DND-41 (cell line): ENCODE measurements around the gene CD300C.
"Not testable (repeated sequence)": the region's sequence is repeated elsewhere in the genome, so short reads cannot be mapped to it uniquely, and the experiment has no call there.

Experiments
- ATAC-seq: fragments of 200-7000 bp; cut with Tn5 transposase; 3 replicates; pipeline ENCODE4 v1.9.1; 2021; ENCODE audit warnings: low read depth; ENCODE audit not compliant: insufficient read depth
- DNase-seq: peaks from one replicate; pipeline ENCODE4 v3.0.0-alpha.2; 2020
- H2AFZ ChIP-seq: 2 replicates; pipeline ENCODE4 v1.6.0; 2012; ENCODE audit warnings: low read depth, low read length
- H3K27ac ChIP-seq: 2 replicates; pipeline ENCODE4 v1.5.1; 2012; ENCODE audit warnings: low read length, inconsistent platforms
- H3K27me3 ChIP-seq: fragments of 200-600 bp; sonication (generic); 2 replicates; pipeline ENCODE4 v1.6.0; 2012; ENCODE audit warnings: low read length, mild to moderate bottlenecking, inconsistent platforms; ENCODE audit not compliant: insufficient read depth, poor library complexity
- H3K36me3 ChIP-seq: 2 replicates; pipeline ENCODE4 v1.5.1; 2012; ENCODE audit warnings: low read length, inconsistent platforms; ENCODE audit not compliant: insufficient read depth
- H3K4me1 ChIP-seq: 2 replicates; pipeline ENCODE4 v1.5.1; 2012; ENCODE audit warnings: mild to moderate bottlenecking, low read length; ENCODE audit not compliant: insufficient read depth
- H3K4me2 ChIP-seq: 2 replicates; pipeline ENCODE4 v1.6.0; 2012; ENCODE audit warnings: mild to moderate bottlenecking, moderate library complexity, low read length, inconsistent platforms; ENCODE audit not compliant: insufficient read depth
- H3K4me3 ChIP-seq, 2 experiments: fragments of 200-600 bp in 1 of 2; shearing (Covaris generic) in 1 of 2; 2 replicates each; pipeline ENCODE4 v1.5.1; 2012 to 2016; ENCODE audit warnings: inconsistent platforms in 2 of 2, low read length in 2 of 2, mild to moderate bottlenecking in 2 of 2, low read depth in 1 of 2, moderate library complexity in 1 of 2
- H3K79me2 ChIP-seq: 2 replicates; pipeline ENCODE4 v1.6.0; 2012; ENCODE audit warnings: low read length, inconsistent platforms; ENCODE audit not compliant: insufficient read depth
- H3K9ac ChIP-seq: 2 replicates; pipeline ENCODE4 v1.6.0; 2012; ENCODE audit warnings: low read depth, mild to moderate bottlenecking, inconsistent platforms, low read length, moderate library complexity
- H3K9me3 ChIP-seq: 2 replicates; pipeline ENCODE4 v1.5.1; 2012; ENCODE audit warnings: low read length, moderate library complexity, mild to moderate bottlenecking, inconsistent platforms; ENCODE audit not compliant: insufficient read depth, severe bottlenecking
- H4K20me1 ChIP-seq: 2 replicates; pipeline ENCODE4 v1.6.0; 2012; ENCODE audit warnings: low read length; ENCODE audit not compliant: insufficient read depth
- CTCF ChIP-seq: IDR thresholded peaks from 2 replicates; pipeline ENCODE4 v1.5.1; 2012; ENCODE audit warnings: borderline replicate concordance, low read length, moderate library complexity, mild to moderate bottlenecking; ENCODE audit not compliant: poor library complexity, severe bottlenecking; ENCODE audit errors: extremely low read depth
- EZH2 ChIP-seq: IDR thresholded peaks from 3 replicates; pipeline ENCODE4 v1.6.1; 2012; ENCODE audit warnings: borderline replicate concordance, low read depth, mild to moderate bottlenecking, moderate library complexity, low read length, inconsistent platforms; ENCODE audit not compliant: severe bottlenecking

Gene CD300C

GRCh38 chr17:74520790-74521480 is 25.0 kb downstream of the CD300C start:
- no peaks in the 10 kb centered on the region for H3K4me1 ChIP-seq
- no peak overlapping the region for H3K4me2 ChIP-seq
- H3K27ac ChIP-seq: no peak overlapping the region
- no peak for DNase-seq
- no peaks in the 10 kb centered on the region for H3K27me3 ChIP-seq
- H3K36me3 ChIP-seq: no peaks in the 10 kb centered on the region
- H3K79me2 ChIP-seq: no peaks in the 10 kb centered on the region
- H2AFZ ChIP-seq: no peak overlapping the region
- no peaks in the 10 kb centered on the region for H4K20me1 ChIP-seq
- ATAC-seq: no peak
- TF ChIP-seq CTCF: no peak
- TF ChIP-seq EZH2: no peak
- H3K9ac ChIP-seq: no peak overlapping the region
- H3K9me3 ChIP-seq: no peaks in the 10 kb centered on the region
- no peak overlapping the region for H3K4me3 ChIP-seq

- Histone ChIP-seq H3K27ac (no peak overlapping the region), H4K20me1 (no peaks in the 10 kb centered on the region), H3K9ac (no peak overlapping the region), H3K4me1 (no peaks in the 10 kb centered on the region), H3K4me2 (no peak overlapping the region), H3K27me3 (no peaks in the 10 kb centered on the region), H2AFZ (no peak overlapping the region), H3K9me3 (peaks cover 1% of the 10 kb centered on the region), H3K36me3 (no peaks in the 10 kb centered on the region), H3K79me2 (no peaks in the 10 kb centered on the region), H3K4me3 (no peak overlapping the region)
- no peak for DNase-seq
- no peak for ATAC-seq
- TF ChIP-seq CTCF (no peak), EZH2 (no peak)
Measured at GRCh38 chr17:74520016-74520434, 25.9 kb downstream of the CD300C start.

GRCh38 chr17:74518413-74518981 is 27.4 kb downstream of the CD300C start:
- H2AFZ ChIP-seq, H3K36me3 ChIP-seq, H3K4me3 ChIP-seq, H3K4me1 ChIP-seq, H3K27ac ChIP-seq, H3K79me2 ChIP-seq, H4K20me1 ChIP-seq, ATAC-seq, DNase-seq, H3K9ac ChIP-seq, H3K4me2 ChIP-seq, H3K27me3 ChIP-seq: not testable (repeated sequence)
- peaks cover 15% of the 10 kb centered on the region for H3K9me3 ChIP-seq

GRCh38 chr17:74516561-74517328 is 29.2 kb downstream of the CD300C start:
- H3K4me3 ChIP-seq: no peak overlapping the region
- H3K27ac ChIP-seq: no peak overlapping the region
- ATAC-seq: no peak
- H3K4me1 ChIP-seq: no peaks in the 10 kb centered on the region
- no peak overlapping the region for H3K4me2 ChIP-seq
- no peak for DNase-seq
- no peak overlapping the region for H2AFZ ChIP-seq
- H3K79me2 ChIP-seq: no peaks in the 10 kb centered on the region
- TF ChIP-seq EZH2: no peak
- TF ChIP-seq CTCF: no peak
- H3K27me3 ChIP-seq: no peaks in the 10 kb centered on the region
- no peaks in the 10 kb centered on the region for H4K20me1 ChIP-seq
- peaks cover 15% of the 10 kb centered on the region for H3K9me3 ChIP-seq
- H3K36me3 ChIP-seq: no peaks in the 10 kb centered on the region
- H3K9ac ChIP-seq: no peak overlapping the region
